GM23338 (cell line): Measurements from ENCODE around the gene OR52B6. TPM values are rescaled to one million over a fixed set of nuclear protein-coding genes. Genes with fewer than 3 reads are reported as not detected.

Experiments
- ATAC-seq: fragments of 200-7000 bp; cut with Tn5 transposase; 3 replicates; pipeline ENCODE4 v1.9.1; 2020
- DNase-seq: peaks from one replicate; pipeline ENCODE4 v3.0.0-alpha.2; 2015; ENCODE audit warnings: low spot score
- H2AFZ ChIP-seq: fragments of 200-600 bp; sonication (generic); 2 replicates; pipeline ENCODE4 v1.8.0; 2016; ENCODE audit warnings: antibody characterized with exemption, mild to moderate bottlenecking, moderate library complexity
- H3F3A ChIP-seq: fragments of 200-600 bp; sonication (generic); replicated peaks from 2 replicates; pipeline ENCODE4 v1.8.0; 2017; ENCODE audit warnings: antibody characterized with exemption, mixed run types, low read depth
- H3K27ac ChIP-seq: fragments of 200-600 bp; sonication (generic); 2 replicates; pipeline ENCODE4 v1.6.1; 2016; ENCODE audit warnings: low read depth
- H3K27me3 ChIP-seq: fragments of 200-600 bp; sonication (generic); 2 replicates; pipeline ENCODE4 v1.8.0; 2016; ENCODE audit warnings: mild to moderate bottlenecking, mixed run types, moderate library complexity; ENCODE audit not compliant: insufficient read depth
- H3K36me3 ChIP-seq: fragments of 200-600 bp; sonication (generic); 2 replicates; pipeline ENCODE4 v1.8.0; 2016; ENCODE audit warnings: mild to moderate bottlenecking; ENCODE audit not compliant: insufficient read depth
- H3K4me1 ChIP-seq: fragments of 200-600 bp; sonication (generic); 2 replicates; pipeline ENCODE4 v1.8.0; 2016; ENCODE audit warnings: mild to moderate bottlenecking, moderate library complexity; ENCODE audit not compliant: insufficient read depth
- H3K4me2 ChIP-seq: fragments of 200-600 bp; sonication (generic); 2 replicates; pipeline ENCODE4 v1.7.1; 2017; ENCODE audit warnings: mixed run types
- H3K4me3 ChIP-seq: fragments of 200-600 bp; sonication (generic); 2 replicates; pipeline ENCODE4 v1.6.1; 2016; ENCODE audit warnings: mixed run types
- H3K79me2 ChIP-seq: fragments of 200-600 bp; sonication (generic); replicated peaks from 2 replicates; pipeline ENCODE4 v1.8.0; 2017; ENCODE audit warnings: mild to moderate bottlenecking; ENCODE audit not compliant: insufficient read depth
- H3K9me2 ChIP-seq: fragments of 200-600 bp; sonication (generic); 2 replicates; pipeline ENCODE4 v1.8.0; 2017; ENCODE audit not compliant: insufficient read depth
- H4K20me1 ChIP-seq: fragments of 200-600 bp; sonication (generic); replicated peaks from 2 replicates; pipeline ENCODE4 v1.8.0; 2017; ENCODE audit warnings: mild to moderate bottlenecking; ENCODE audit not compliant: insufficient read depth
- H3K27ac Mint-ChIP-seq: 2 replicates; pipeline ENCODE4 v1.8.0; 2020; ENCODE audit warnings: inconsistent platforms, mild to moderate bottlenecking, moderate library complexity, mixed read lengths
- H3K27me3 Mint-ChIP-seq: 3 replicates; pipeline ENCODE4 v1.8.0; 2022; ENCODE audit warnings: low read depth, mild to moderate bottlenecking, moderate library complexity, mixed read lengths, inconsistent platforms; ENCODE audit not compliant: insufficient read depth, poor library complexity
- H3K36me3 Mint-ChIP-seq: 3 replicates; pipeline ENCODE4 v1.8.0; 2021; ENCODE audit warnings: low read depth, mild to moderate bottlenecking, inconsistent platforms, moderate library complexity, mixed read lengths
- H3K4me1 Mint-ChIP-seq: 3 replicates; pipeline ENCODE4 v1.8.0; 2020; ENCODE audit warnings: mild to moderate bottlenecking, inconsistent platforms, mixed read lengths
- H3K4me3 Mint-ChIP-seq: 3 replicates; pipeline ENCODE4 v1.8.0; 2021; ENCODE audit warnings: moderate library complexity, mild to moderate bottlenecking, inconsistent platforms, mixed read lengths
- H3K9me3 Mint-ChIP-seq: 3 replicates; pipeline ENCODE4 v1.8.0; 2020; ENCODE audit warnings: moderate library complexity, mild to moderate bottlenecking, inconsistent platforms, mixed read lengths
- EZH2 ChIP-seq: fragments of 200-600 bp; sonication (generic); IDR thresholded peaks from one replicate; pipeline ENCODE4 v1.8.0; 2017; ENCODE audit warnings: antibody characterized with exemption, mild to moderate bottlenecking, low read depth; ENCODE audit not compliant: unreplicated experiment
- NANOG ChIP-seq: IDR thresholded peaks from 2 replicates; pipeline ENCODE4 v1.6.1; 2016; ENCODE audit warnings: antibody characterized with exemption, borderline replicate concordance
- REST ChIP-seq: IDR thresholded peaks from one replicate; pipeline ENCODE4 v1.6.1; 2018; ENCODE audit warnings: antibody characterized with exemption; ENCODE audit not compliant: unreplicated experiment
- STAT1 ChIP-seq: IDR thresholded peaks from one replicate; pipeline ENCODE4 v1.6.1; 2016; ENCODE audit warnings: antibody characterized with exemption; ENCODE audit not compliant: unreplicated experiment
- polyA plus RNA-seq: library from polyadenylated mRNA; unstranded; fragments of >200 nt; fragmentation: Nextera tagmentation; extraction: Ambion mirVana; gene quantifications from 2 replicates; pipeline ENCODE4 v1.2.1, GENCODE V29; 2016
- total RNA-seq: library from RNA; depleted of rRNA; stranded (reverse); fragments of >200 nt; shearing (Covaris generic); gene quantifications from 2 replicates; pipeline ENCODE4 v1.2.3, GENCODE V29; 2014

The OR52B6 gene
- total and polyA plus RNA-seq, 2 experiments from 2014 or later, result not detected

GRCh38 chr11:5531053-5531831, 49.4 kb upstream of the OR52B6 start:
- Histone ChIP-seq H2AFZ (no peak overlapping the region), H3K27ac (no peak overlapping the region), H3K79me2 (no peaks in the 10 kb centered on the region), H3F3A (no peaks in the 10 kb centered on the region), H3K4me1 (no peaks in the 10 kb centered on the region), H4K20me1 (no peaks in the 10 kb centered on the region), H3K27me3 (no peaks in the 10 kb centered on the region), H3K9me2 (0 out of 2 replicates have a peak, but pooled peaks cover 8% of the 10 kb centered on the region), H3K36me3 (no peaks in the 10 kb centered on the region), H3K4me3 (no peak overlapping the region), H3K4me2 (no peak overlapping the region)
- H3K27ac Mint-ChIP-seq, result 0 out of 2 replicates have a peak overlapping the region, but pooled peaks have one; percentile 21
- no peak for DNase-seq
- H3K9me3 Mint-ChIP-seq, result peaks cover under 1% of the 10 kb centered on the region; the same call in 1 of the 3 replicates
- H3K4me1 Mint-ChIP-seq, result no peaks in the 10 kb centered on the region
- TF ChIP-seq NANOG, result no peak
- no peak for TF ChIP-seq REST
- no peak for TF ChIP-seq EZH2
- TF ChIP-seq STAT1, result no peak
- no peaks in the 10 kb centered on the region for H3K27me3 Mint-ChIP-seq
- ATAC-seq, result no peak
- H3K4me3 Mint-ChIP-seq, result no peak overlapping the region
- no peaks in the 10 kb centered on the region for H3K36me3 Mint-ChIP-seq

GRCh38 chr11:5534046-5534445, 46.6 kb upstream of the OR52B6 start:
- Histone ChIP-seq H3K4me3 (no peak overlapping the region), H3K4me2 (no peak overlapping the region), H4K20me1 (no peaks in the 10 kb centered on the region), H2AFZ (no peak overlapping the region), H3K9me2 (0 out of 2 replicates have a peak, but pooled peaks cover 6% of the 10 kb centered on the region), H3F3A (no peaks in the 10 kb centered on the region), H3K36me3 (no peaks in the 10 kb centered on the region), H3K79me2 (no peaks in the 10 kb centered on the region), H3K27me3 (no peaks in the 10 kb centered on the region), H3K4me1 (no peaks in the 10 kb centered on the region), H3K27ac (no peak overlapping the region)
- H3K4me1 Mint-ChIP-seq, result no peaks in the 10 kb centered on the region
- H3K27me3 Mint-ChIP-seq, result no peaks in the 10 kb centered on the region
- no peaks in the 10 kb centered on the region for H3K36me3 Mint-ChIP-seq
- peaks cover 3% of the 10 kb centered on the region; the same call in 1 of the 3 replicates for H3K9me3 Mint-ChIP-seq
- DNase-seq, result no peak
- H3K4me3 Mint-ChIP-seq, result no peak overlapping the region
- H3K27ac Mint-ChIP-seq, result no peak overlapping the region
- TF ChIP-seq REST (no peak), EZH2 (no peak)
- ATAC-seq, result no peak
